ENCODE results near the gene GLB1L3. TPM values are rescaled to one million over a fixed set of nuclear protein-coding genes. Genes with fewer than 3 reads are reported as not detected.
"Not testable (repeated sequence)": the region's sequence is repeated elsewhere in the genome, so short reads cannot be mapped to it uniquely, and the experiment has no call there.

Gene GLB1L3
- total RNA-seq, 1 donor from 2014 or later: not detected

GRCh38 chr11:134277183-134278001 lies 1.2 kb downstream of the GLB1L3 start:
- intact Hi-C loops (cut with micrococcal nuclease): no loop called here
- no peaks in the 10 kb centered on the region for H3K9me3 ChIP-seq (replicated peaks)
- no peak overlapping the region for H3K27ac ChIP-seq (replicated peaks)
- no peaks in the 10 kb centered on the region for H3K36me3 ChIP-seq
- no peak for DNase-seq
- peaks cover 92% of the 10 kb centered on the region for H3K27me3 ChIP-seq (ENCODE audit: low read depth)
- peak overlapping the region; percentile 57 for H3K4me3 ChIP-seq
- H3K4me1 ChIP-seq: peaks cover 25% of the 10 kb centered on the region
- no peak for TF ChIP-seq CTCF (IDR thresholded peaks at IDR 0.05; ENCODE audit: borderline replicate concordance)

- Histone ChIP-seq H3K27me3 (ENCODE audit: low read depth) (peaks cover 91% of the 10 kb centered on the region), H3K36me3 (no peaks in the 10 kb centered on the region), H3K9me3 (replicated peaks) (no peaks in the 10 kb centered on the region), H3K4me1 (peaks cover 25% of the 10 kb centered on the region), H3K4me3 (no peak overlapping the region), H3K27ac (replicated peaks) (no peak overlapping the region)
- no peak for TF ChIP-seq CTCF (IDR thresholded peaks at IDR 0.05; ENCODE audit: borderline replicate concordance)
- DNase-seq: no peak
- intact Hi-C loops (cut with micrococcal nuclease): no loop called here
These were observed 2.2 kb downstream of the GLB1L3 start for GRCh38 chr11:134278356-134278755.

GRCh38 chr11:134281635-134282034 lies 5.5 kb downstream of the GLB1L3 start:
- H3K27ac ChIP-seq (replicated peaks); intact Hi-C loops (cut with micrococcal nuclease); H3K36me3 ChIP-seq; DNase-seq; H3K9me3 ChIP-seq (replicated peaks); H3K4me3 ChIP-seq: not testable (repeated sequence)
- H3K27me3 ChIP-seq (ENCODE audit: low read depth): peaks cover 65% of the 10 kb centered on the region
- H3K4me1 ChIP-seq: peaks cover 10% of the 10 kb centered on the region

- Histone ChIP-seq H3K36me3 (no peaks in the 10 kb centered on the region), H3K27ac (replicated peaks) (no peak overlapping the region), H3K4me1 (peaks cover 3% of the 10 kb centered on the region), H3K4me3 (no peak overlapping the region), H3K27me3 (ENCODE audit: low read depth) (peaks cover 58% of the 10 kb centered on the region), H3K9me3 (replicated peaks) (no peaks in the 10 kb centered on the region)
- peak; percentile 41 for DNase-seq
- no peak for TF ChIP-seq CTCF (IDR thresholded peaks at IDR 0.05; ENCODE audit: borderline replicate concordance)
- intact Hi-C loops (cut with micrococcal nuclease): no loop called here
These were observed 6.2 kb downstream of the GLB1L3 start for GRCh38 chr11:134282121-134283045.

GRCh38 chr11:134283461-134284230 lies 7.5 kb downstream of the GLB1L3 start:
- intact Hi-C loops (cut with micrococcal nuclease): no loop called here
- no peak for DNase-seq
- Histone ChIP-seq H3K4me1 (no peaks in the 10 kb centered on the region), H3K27ac (replicated peaks) (no peak overlapping the region), H3K9me3 (replicated peaks) (no peaks in the 10 kb centered on the region), H3K36me3 (no peaks in the 10 kb centered on the region), H3K4me3 (no peak overlapping the region), H3K27me3 (ENCODE audit: low read depth) (peaks cover 49% of the 10 kb centered on the region)
- no peak for TF ChIP-seq CTCF (IDR thresholded peaks at IDR 0.05; ENCODE audit: borderline replicate concordance)

GRCh38 chr11:134284349-134284748 lies 8.2 kb downstream of the GLB1L3 start:
- DNase-seq; H3K9me3 ChIP-seq (replicated peaks); H3K27ac ChIP-seq (replicated peaks); H3K4me1 ChIP-seq; H3K36me3 ChIP-seq; intact Hi-C loops (cut with micrococcal nuclease); H3K4me3 ChIP-seq: not testable (repeated sequence)
- H3K27me3 ChIP-seq (ENCODE audit: low read depth): peaks cover 42% of the 10 kb centered on the region

Data from left ventricle myocardium inferior (tissue), 1 donor.